Caki2 (cell line): Measurements from ENCODE around the gene PTPRF. TPM values are rescaled to one million over a fixed set of nuclear protein-coding genes. Genes with fewer than 3 reads are reported as not detected.
"Not testable (repeated sequence)": the region's sequence is repeated elsewhere in the genome, so short reads cannot be mapped to it uniquely, and the experiment has no call there.

ENCODE experiments used
- DNase-seq: peaks from one replicate; pipeline ENCODE4 v3.0.0-alpha.2; 2015; ENCODE audit warnings: low read depth
- in situ Hi-C: cut with HindIII; loops from 2 replicates; pipeline ENCODE4 v1.10.0; 2016; ENCODE audit warnings: low sequenced_read_pairs, low pct_unique_long_range_greater_than_20kb, mixed read lengths
- total RNA-seq: library from RNA; depleted of rRNA; stranded (reverse); fragments of >200 nt; shearing (Covaris generic); gene quantifications from 2 replicates; pipeline ENCODE4 v1.2.3, GENCODE V29; 2014; ENCODE audit warnings: low replicate concordance; rRNA removed

PTPRF gene
- 74.1 and 105 TPM in 2 replicates for total RNA-seq

DNA sequence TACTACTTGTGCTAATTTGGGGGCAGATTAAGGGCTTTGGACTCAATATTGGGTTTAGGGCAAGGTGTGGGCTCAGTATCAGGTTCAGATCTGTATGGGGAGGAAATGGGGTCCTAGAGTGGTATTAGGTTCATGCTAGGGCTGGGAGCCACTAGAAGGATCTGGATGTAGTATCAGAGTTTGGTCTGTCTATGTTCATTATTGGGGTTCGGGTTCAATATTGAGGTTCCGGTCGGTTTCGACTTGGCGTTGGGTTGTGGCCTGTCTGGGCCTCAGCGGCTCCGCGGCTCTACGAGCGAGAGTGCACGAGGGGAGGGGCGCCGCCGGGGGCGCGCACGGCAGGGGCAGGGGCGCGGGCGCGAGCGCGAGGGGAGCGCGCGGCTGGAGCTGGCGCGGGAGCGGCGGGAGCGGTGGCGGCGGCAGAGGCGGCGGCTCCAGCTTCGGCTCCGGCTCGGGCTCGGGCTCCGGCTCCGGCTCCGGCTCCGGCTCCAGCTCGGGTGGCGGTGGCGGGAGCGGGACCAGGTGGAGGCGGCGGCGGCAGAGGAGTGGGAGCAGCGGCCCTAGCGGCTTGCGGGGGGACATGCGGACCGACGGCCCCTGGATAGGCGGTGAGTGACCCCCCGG lies at the start of gene PTPRF:
TSS of gene PTPRF (plus strand) at position 401 of the 624 bp plus-strand sequence. CDS start 14,193 bp downstream, outside the sequence.
- peak; percentile 40 for DNase-seq
- in situ Hi-C loops = no loop called here

DNA sequence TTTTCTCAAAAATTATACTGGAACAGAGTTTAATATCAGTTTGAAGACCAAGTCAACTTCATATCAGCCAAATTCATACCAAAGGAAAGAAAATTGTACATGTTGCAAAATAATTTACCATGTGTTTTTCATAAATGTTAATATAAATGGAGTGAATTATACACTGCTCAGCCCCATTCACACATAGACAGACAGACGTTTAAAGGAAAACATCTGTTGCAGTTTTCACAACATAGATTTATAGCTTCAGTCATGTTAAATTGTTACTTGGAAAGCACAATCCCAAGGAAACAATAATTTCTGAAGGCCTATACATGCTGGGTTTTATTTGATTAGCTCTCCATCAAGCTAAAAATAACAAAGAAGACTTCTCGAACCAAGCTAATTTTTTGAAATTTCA lies 49.2 kb upstream of the PTPRF start:
- in situ Hi-C loops = no loop called here
- DNase-seq = no peak

GRCh38 chr1:43482215-43482614 lies 48.5 kb upstream of the PTPRF start:
- no peak for DNase-seq
- in situ Hi-C loops = no loop called here

DNA sequence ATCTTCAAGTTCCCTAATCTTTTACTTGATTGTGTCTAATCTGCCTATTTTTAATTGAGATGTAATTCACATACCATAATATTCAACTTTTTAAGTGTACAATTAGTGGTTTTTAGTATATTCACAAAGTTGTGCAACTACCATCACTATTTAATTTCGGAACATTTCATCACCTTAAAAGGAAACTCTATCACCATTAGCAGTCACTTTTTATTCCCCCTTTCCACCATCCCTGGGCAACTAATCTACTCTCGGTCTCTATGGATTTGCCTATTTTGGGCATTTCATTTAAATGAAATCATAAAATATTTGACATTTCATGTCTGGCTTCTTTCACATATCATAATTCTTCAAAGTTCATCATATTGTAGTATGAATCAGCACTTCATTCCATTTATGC lies 46.3 kb upstream of the PTPRF start:
- in situ Hi-C loops = no loop called here
- no peak for DNase-seq

GRCh38 chr1:43488165-43488564 lies 42.5 kb upstream of the PTPRF start:
- no peak for DNase-seq
- in situ Hi-C loops = no loop called here

DNA sequence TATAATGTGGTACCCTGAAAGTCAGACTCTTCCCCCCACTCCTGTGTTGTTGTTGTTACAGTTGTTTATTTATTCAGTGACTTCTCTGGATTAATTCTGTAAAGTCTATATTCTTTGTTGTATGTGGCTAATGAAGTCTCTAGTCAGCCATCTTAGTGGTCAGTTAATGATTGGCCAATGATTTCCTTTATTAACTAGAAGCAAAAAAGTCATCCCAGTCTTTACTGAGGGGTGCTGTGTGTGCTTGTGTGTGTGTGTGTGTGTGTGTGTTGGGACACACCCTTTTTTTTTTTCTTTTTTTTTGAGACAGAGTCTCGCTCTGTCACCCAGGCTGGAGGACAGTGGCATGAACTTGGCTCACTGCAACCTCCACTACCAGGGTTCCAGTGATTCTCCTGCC lies 39.6 kb upstream of the PTPRF start:
- in situ Hi-C loops = no loop called here
- DNase-seq = peak; percentile 8

DNA sequence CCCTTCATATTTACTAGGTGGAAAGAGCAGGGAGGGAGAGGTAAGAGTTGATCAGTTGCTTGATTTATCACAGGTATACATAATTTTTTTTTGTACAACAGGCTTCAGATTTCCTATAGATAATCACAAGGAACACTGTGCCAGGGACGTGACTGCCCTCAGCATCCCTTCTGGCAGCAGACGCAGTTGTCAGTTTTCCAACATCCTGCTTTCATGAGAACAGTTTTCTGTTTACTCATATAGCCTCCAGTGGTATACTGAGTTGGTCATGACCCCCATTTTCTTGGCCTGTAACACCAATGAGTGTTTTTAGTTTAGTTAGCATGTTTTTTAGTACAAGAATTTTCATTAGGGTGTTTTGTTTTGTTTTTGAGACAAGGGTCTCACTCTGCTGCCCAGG lies 37.9 kb upstream of the PTPRF start:
- in situ Hi-C loops = no loop called here
- no peak for DNase-seq

DNA sequence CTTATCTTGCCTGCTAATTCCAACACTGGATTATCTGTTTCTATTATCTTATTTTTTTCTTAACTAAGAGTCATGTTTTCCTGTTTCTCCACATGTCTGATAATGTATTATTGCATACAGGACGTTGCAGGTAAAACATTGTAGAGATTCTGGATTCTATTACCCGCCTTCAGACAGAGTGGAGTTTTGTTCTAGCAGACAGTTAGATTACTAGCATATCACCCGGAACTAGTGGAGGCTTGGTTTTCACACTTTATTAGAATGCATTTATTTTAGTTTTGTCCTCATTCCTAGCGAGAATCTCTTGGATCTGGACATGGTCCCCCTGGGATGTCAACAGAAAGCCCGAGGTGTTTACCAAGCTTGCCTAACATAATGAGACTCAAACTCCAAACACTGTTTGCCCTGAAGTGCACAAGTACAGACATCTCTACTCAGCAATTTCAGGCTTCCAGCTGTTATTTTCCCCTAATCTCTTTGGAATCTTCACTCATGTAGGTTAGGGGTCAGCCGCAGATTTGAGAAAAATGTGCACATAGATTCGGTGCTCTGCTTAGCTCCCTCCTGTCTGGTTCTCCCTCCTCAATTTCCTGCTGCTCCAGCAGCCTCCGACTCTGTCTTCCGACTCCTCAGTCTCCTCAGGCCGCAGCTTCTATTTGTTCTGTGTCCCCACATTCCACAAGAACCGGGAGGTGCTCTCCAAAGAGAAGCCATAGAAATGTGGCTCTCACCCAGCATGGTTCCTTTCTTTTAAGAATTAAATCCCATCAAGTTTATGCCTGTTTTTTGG lies 36.8 kb upstream of the PTPRF start:
- in situ Hi-C loops = no loop called here
- no peak for DNase-seq

DNA sequence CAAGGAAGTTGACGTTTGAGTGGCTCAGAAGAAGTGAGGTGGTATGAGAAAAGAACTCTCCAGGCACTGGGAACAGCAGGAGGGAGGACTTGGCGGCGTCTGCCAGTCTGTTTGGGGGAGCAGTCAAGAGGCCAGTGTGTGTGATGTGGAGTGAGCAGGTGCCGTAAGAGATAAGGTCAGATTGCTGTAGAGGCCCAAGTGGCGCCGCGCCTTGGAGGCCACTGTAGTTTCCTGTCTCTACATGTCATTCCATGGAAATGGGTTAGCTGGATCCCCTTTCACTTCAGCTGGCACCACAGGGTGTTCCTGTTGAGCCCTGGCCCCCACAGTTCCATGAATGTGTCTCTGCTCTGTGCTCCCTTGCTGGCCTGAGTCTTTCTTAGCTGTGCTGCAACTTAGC lies 35.5 kb upstream of the PTPRF start:
- in situ Hi-C loops = no loop called here
- no peak for DNase-seq

DNA sequence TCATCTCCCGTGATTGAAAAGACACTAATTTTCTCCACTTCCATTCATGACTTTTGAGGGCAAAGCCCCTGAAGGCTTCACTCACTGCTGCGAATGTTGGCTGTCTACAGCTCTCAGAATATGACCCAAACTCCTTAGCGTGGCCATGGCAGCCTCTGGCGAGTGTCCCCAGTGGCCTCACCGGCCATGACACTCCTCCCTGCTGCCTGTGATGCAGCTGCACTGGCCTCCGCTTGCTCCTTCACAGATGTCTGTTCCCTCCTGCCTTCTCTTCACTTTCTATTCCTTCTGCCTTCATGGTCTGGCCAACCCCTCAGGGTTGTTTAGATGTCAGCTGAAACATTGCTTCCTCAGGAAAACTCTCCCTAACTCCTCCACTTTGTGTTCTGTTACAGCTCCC lies 30.8 kb upstream of the PTPRF start:
- DNase-seq = no peak
- in situ Hi-C loops = no loop called here

- DNase-seq, in situ Hi-C loops: not testable (repeated sequence)
Observed at GRCh38 chr1:43501806-43502205, 28.9 kb upstream of the PTPRF start.

- in situ Hi-C loops = no loop called here
- no peak for DNase-seq
Observed at GRCh38 chr1:43503534-43503933, 27.1 kb upstream of the PTPRF start.

GRCh38 chr1:43505077-43505780 lies 25.5 kb upstream of the PTPRF start:
- DNase-seq = no peak
- in situ Hi-C loops = no loop called here

GRCh38 chr1:43506233-43506632 lies 24.4 kb upstream of the PTPRF start:
- no peak for DNase-seq
- in situ Hi-C loops = no loop called here

DNA sequence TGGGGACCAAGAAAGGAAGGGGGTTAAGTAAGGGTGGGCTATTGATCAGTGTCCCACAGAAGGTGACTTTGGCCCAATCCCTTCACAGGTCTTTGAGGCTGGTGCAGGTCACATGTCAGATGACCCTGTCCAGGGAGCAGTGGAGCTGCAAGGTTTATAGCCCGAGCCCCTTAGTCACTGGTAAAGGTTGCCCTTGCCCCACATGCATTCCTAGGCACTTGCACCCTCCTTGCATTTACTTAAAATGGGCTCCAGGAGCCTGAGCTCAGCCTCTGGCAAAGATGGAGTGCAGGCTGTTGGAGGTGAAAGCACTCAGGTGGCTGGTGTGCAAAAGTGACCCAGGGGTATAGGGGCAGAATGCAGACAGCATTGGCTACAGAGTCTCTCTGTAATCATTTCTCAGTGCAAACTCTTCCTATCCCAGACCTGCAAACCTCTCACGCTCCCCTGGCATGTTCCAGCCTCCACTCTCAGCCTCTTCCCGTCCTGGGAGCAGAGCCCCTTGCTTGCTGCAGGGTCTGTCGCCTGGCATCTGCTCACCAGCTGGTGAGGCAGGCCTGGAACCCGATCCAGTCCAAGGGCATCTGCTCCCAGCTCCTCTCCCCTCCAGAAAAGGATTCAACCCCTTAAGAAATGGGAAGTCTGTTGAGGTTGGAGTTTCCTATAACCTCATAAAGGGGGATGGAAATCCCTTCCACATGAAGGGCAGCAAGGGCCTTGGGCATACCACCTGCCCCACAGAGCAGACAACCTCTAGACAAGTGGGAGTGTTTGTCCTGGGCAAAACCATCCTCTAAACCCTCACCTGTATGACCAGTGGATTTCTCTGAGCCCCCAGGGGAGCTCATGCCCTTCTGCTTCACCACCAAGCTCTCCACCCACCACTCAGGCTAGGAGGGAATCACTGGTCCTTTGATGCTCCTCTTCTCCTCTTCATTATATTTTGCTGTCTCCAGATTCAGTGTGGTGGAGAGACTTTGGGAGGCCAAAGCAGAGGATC lies 23.1 kb upstream of the PTPRF start:
- DNase-seq = no peak
- in situ Hi-C loops = no loop called here

DNA sequence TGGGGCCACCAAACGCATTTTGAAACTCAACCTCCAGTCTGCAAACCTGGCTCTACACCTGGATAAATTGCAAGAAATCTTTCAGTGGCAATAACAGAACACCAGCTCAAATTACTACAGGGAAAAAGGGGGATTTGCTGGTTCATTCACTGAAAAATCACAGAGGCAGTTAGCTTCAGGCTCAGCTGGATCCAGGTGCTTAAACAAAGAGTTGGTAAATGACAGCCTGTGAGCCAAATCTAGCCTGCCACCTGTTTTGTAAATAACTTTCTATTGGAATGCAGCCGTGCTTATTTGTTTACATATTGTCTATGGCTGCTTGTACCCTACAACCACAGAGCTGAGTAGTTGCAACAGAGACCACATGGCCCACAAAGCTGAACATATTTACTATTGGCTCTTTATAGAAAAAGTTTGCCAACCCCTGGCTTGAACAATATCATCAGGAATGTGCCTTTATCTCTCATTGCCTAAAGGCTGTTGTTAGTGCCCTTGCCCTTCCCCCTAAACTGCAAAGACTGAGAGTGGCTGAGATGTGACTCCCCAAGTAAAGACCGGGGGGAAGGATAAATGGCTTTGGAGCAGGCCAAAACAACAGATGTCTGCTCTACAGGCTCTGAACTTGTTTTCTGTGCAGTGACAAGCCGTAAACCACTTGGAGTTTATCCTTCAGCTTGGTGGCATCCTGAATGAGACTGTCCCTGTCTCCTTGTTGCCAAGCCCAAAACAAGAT lies 21.5 kb upstream of the PTPRF start:
- DNase-seq = no peak
- in situ Hi-C loops = no loop called here

GRCh38 chr1:43509740-43510375 lies 20.8 kb upstream of the PTPRF start:
- DNase-seq = no peak
- in situ Hi-C loops = no loop called here
